SK-MEL-5 (cell line): Measurements from ENCODE around the gene AGPAT4. TPM values are rescaled to one million over a fixed set of nuclear protein-coding genes. Genes with fewer than 3 reads are reported as not detected.

Source experiments
- DNase-seq: peaks from one replicate; pipeline ENCODE4 v3.0.0-alpha.2; 2016; ENCODE audit warnings: low read depth, low spot score
- in situ Hi-C: cut with HindIII; loops from 2 replicates; pipeline ENCODE4 v1.10.0; 2016; ENCODE audit warnings: low sequenced_read_pairs, high pct_unique_total_duplicates, low pct_unique_long_range_greater_than_20kb
- total RNA-seq: library from RNA; depleted of rRNA; stranded (reverse); fragments of >200 nt; shearing (Covaris generic); gene quantifications from 2 replicates; pipeline ENCODE4 v1.2.3, GENCODE V29; 2014

AGPAT4 gene
- total RNA-seq, 1 experiment from 2014 or later: 1.4 TPM

DNA sequence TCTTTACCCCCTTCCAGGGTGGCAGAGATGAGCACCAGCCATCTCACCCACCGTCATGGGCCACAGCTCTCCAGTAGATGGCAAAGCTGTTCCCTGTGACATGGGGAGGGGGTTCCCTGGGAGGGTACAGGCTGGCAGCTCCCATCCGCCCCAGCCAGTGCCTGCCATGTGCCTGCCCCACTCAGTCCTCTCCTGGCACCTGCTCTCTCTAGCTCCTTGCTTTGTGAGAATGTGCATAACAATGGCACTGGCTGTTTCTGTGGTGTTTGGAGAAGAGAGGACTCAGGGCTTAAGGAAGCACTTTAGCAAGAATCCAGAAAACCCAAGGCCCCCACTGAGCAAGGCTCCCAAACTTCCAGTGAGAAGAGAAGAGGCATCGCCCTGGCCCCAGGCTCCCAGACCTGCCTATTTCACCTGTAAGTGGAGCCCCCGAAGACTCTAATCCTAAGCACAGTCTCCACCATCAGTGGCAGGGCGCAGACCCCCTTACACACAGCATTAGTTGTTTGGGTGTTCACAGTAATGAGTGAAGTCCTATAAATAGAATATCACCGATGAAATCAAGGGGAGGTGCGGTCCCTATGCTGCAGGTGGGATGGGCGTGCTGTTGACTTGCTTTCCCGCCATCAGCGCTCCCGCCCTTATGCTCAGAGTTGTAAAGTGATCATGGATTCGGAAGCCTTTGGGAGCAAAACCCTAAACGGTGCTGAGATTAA, 110.2 kb downstream of the AGPAT4 start:
- in situ Hi-C loops: no loop called here
- no peak for DNase-seq

GRCh38 chr6:161162722-161163121, 111.1 kb downstream of the AGPAT4 start:
- in situ Hi-C loops: no loop called here
- DNase-seq: no peak

GRCh38 chr6:161161889-161162624, 111.8 kb downstream of the AGPAT4 start:
- no peak for DNase-seq
- in situ Hi-C loops: no loop called here

DNA sequence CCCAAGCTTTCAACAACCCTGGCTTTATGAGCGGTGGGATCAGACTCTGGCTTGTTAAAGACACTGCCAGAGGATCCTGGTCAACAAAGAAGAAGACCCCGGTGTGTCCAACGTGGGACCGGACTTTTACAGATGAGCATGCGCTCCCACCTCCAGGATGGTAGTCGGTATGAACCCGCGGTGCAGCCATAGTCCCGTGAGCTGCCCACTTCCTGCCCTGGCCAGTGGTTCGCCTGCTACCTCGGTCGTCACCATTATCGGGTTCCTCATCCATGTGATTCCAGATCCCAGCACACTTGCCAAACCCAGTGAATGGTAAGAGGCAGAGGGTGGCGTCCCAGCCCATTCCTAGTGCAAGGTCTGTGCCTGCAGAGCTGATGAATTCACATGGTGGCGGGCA, 112.7 kb downstream of the AGPAT4 start:
- no peak for DNase-seq
- in situ Hi-C loops: no loop called here

- in situ Hi-C loops: no loop called here
- DNase-seq: no peak
These were observed 119.0 kb downstream of the AGPAT4 start for GRCh38 chr6:161154796-161155335.

DNA sequence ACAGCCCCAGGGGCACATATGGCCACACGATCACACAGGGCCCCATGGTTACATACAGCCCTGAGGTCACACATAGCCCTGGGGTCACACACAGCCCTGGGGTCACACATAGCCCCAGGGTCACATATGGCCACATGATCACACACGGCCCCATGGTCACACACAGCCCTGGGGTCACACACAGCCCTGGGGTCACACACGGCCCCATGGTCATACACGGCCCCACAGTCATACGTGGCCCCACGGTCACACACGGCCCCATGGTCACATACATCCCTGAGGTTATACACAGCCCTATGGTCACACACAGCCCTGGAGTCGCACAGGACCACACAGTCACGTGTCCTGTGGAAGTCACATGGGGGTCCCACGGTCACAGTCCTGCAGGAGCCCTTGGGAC, 120.1 kb downstream of the AGPAT4 start:
- DNase-seq: no peak
- in situ Hi-C loops: no loop called here

DNA sequence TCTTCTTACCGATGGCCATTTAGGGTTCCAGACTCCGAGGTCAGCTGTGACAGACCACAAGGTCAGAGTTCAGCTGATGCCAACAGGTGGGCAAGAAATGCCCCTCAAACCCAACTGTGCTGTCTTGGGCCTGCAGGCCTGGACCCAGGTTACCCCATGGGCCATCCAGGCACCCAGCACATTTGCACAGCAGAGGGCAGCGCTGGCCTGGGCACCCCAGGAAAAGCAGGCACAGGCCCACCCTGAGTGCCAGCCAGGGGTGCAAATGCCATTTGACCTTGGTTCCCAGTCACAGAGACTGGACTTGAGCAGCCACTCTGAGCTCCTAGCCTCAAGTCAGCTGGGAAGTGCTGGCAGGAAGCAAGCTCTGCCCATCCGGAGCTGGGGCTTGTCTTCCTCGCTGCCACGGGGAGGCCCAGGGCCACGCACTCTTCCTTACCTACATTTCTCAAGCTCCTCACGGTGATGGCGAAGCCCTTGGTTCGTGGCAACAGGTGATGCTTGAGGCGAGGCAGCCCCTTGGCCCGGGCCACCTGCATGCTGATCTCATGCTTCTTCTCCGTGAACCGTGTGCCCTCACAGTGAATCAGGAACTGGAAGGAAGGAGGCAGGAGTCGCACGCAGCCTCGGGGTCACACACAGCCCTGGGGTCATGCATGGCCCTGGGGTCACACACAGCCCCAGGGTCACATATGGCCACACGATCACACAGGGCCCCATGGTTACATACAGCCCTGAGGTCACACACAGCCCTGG, 120.8 kb downstream of the AGPAT4 start:
- in situ Hi-C loops: no loop called here
- DNase-seq: no peak

DNA sequence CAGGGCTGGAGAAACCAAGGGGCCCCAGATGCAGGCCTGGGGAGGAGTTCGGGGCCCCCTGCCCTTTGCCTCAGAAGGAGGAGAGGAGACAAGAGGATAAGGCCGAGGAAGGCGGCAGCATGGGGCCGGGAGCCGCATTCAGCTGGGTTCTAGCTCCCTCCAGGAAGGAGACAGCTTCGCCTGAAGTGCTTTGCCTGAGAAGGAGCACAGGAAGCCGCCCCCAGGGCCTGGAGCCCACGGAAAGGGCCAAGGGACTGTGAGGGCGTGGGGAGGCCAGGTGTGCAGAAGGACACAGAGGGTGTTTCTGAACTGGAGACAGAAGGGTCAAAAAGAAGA, 121.4 kb downstream of the AGPAT4 start:
- in situ Hi-C loops: no loop called here
- no peak for DNase-seq

DNA sequence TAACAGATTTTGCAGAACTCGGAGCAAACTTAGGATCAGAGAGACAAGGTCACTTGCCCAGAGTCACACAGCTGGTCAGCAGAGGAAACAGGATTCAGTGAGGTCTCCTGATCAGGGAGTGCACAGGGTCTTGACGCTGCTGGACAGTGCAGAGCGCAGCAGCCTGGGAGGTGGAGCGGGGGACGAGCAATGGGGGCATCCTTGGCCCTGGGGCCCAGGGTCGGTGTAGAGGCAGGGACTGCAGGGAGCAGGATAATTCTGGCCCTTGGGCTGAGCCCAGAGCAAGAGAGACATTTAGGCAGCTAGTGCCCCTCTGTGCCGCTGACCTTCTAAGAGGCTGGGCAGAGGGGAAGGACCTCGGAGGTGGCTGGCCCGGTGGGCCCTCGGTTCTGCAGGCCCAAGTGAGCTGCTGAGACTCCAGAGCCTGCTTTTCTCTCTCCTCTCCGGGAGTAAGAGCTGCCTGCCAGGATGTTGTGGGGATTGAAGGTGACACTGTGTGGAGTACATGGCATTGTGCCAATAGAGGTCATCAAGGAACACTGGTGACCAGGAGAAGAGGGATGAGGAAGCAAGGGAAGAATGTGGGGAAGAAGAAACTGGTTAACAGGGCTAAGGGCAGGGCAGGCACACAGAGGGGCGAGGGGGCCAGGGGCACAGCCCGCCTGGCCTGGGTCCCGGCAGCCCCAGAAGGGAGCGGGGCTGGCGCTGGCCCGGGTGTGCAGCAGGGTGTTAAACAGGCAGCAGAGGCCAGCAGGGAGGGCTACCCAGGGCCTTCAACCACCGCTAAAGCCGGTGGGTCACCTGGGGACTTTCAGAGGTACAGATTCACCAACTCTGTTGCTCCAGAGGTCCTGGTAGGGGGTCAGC, 122.0 kb downstream of the AGPAT4 start:
- no peak for DNase-seq
- in situ Hi-C loops: no loop called here

GRCh38 chr6:161151059-161151645, 122.7 kb downstream of the AGPAT4 start:
- no peak for DNase-seq
- in situ Hi-C loops: no loop called here

DNA sequence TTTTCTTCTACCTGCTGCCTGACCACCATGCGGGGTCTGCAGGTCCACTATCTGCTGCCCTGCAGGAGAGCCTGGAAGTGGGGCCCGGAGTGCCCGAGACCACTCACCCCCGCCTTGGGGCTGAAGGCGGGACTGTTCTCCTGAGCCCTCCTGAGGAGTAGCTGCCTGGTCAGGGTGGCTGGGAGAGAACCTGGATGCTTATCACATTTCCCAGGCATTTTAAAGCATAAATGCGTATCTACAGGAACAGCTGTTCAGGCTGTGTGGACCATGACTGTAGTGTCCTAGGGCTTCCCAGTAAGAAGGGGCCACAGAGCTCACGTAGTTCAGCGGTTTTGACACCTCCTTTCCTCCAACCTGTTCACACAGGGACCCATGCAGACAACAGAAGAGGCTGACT, 123.3 kb downstream of the AGPAT4 start:
- in situ Hi-C loops: no loop called here
- no peak for DNase-seq

DNA sequence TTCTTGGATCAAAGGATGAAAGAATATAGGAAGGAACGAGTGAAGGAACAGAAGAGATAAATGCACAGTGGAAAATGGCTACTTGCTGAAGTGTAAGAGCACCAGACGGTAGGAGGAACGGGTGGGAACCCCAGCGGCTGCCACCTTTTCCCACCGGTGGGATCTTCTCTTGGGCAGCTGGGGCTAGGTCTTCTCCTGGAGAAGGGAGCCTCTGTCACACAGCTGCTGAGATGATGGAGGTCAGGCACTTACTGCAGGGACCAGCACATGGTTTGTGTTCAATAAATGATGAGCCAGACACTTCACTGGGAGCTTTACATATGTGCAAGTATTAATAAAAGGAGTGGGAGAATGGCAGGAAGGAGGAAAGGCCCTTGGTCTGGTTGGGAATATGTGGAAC, 123.7 kb downstream of the AGPAT4 start:
- DNase-seq: no peak
- in situ Hi-C loops: no loop called here

- in situ Hi-C loops: no loop called here
- DNase-seq: no peak
These were observed 130.0 kb downstream of the AGPAT4 start for GRCh38 chr6:161143663-161144430.

- in situ Hi-C loops: no loop called here
These were observed 130.9 kb downstream of the AGPAT4 start for GRCh38 chr6:161142957-161143296.

GRCh38 chr6:161141173-161141572, 132.7 kb downstream of the AGPAT4 start:
- in situ Hi-C loops: no loop called here
- DNase-seq: no peak

More at GRCh38 chr6:161142957-161143296, 130.9 kb downstream of the AGPAT4 start:
- no peak for DNase-seq

- in situ Hi-C loops: no loop called here
- no peak for DNase-seq
These were observed 133.3 kb downstream of the AGPAT4 start for GRCh38 chr6:161140554-161140875.
